Activated gamma-delta T cell treated with anti-CD3 and anti-CD28 coated beads, Interleukin-2, amount 50 U/mL, for 16 hours (primary cell): Measurements from ENCODE around the gene MIF.
"Not testable (repeated sequence)": the region's sequence is repeated elsewhere in the genome, so short reads cannot be mapped to it uniquely, and the experiment has no call there.

Experiments
- DNase-seq: peaks from one replicate; pipeline ENCODE4 v3.0.0-alpha.2; 2020; ENCODE audit warnings: low read depth

The MIF gene

DNA sequence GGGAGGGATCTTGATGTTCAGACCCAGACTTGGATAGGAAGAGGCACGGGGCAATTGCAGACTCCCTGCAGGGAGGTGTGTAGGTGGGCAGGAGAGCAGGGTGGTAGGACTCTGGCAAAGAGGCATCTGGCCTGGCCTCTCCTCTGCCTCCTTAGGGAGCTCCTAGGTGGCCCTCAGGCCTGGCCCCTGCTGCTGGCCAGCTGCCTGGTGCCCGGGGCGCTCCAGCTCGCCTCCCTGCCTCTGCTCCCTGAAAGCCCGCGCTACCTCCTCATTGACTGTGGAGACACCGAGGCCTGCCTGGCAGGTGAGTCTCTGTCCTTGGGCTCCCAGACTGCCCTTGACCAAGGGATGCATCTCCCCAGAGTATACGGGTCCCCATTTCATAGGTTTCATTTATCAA lies 16.6 kb upstream of the MIF start:
- DNase-seq = no peak

- DNase-seq = no peak
These were observed 16.0 kb upstream of the MIF start for GRCh38 chr22:23878219-23878618.

- no peak for DNase-seq
These were observed 11.8 kb upstream of the MIF start for GRCh38 chr22:23882370-23882769.

DNA sequence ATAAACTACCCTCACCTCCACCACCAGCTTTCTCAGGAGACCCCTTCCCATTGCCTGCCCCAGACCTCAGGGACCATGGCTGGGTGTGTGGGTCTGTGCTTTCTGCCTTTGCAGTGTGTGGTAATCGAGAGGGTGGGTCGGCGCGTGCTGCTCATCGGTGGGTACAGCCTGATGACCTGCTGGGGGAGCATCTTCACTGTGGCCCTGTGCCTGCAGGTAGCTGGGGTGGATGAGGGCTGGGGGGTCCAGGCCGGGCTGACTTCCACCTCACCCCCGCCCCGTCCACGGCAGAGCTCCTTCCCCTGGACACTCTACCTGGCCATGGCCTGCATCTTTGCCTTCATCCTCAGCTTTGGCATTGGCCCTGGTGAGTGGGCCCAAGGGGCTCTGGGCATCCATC lies 10.5 kb upstream of the MIF start:
- no peak for DNase-seq

GRCh38 chr22:23884140-23884539 lies 10.0 kb upstream of the MIF start:
- DNase-seq = no peak

DNA sequence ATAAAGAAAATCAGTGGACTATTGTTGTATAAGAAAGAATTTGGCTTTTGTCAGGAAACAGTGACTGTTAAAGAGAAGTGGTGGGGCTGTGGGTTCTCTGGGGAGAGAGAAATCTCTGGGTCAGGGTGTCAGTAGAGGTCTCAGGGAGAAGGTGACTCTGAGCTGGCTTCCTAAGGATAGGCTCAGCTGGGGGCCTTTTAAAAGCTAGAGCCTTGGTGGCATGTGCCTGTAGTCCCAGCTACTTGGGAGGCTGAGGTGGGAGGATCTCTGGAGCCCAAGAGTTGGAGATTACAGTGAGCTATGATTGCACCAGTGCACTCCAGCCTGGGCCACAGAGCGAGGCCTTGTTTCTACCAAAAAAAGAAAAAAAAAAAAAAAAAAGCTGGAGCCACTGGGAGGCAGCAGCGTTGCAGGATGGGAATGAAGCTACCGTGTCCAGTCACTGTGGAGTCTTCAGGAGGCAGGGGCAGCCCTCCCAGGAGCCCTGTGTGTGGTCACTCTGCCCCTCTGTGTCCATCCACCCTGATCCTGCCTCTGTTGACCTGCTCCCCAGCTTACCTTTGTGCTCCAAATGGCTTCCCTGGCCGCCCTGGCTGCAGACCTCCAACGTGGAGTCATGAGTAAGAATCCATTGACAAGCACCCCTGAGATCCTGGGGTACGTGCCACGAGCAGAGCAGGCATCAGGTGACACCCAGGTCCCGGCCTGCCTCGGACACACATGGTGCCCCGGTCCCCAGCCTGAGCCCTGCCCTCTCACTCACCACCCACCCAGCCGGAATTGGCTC lies 5.4 kb upstream of the MIF start:
- no peak for DNase-seq

DNA sequence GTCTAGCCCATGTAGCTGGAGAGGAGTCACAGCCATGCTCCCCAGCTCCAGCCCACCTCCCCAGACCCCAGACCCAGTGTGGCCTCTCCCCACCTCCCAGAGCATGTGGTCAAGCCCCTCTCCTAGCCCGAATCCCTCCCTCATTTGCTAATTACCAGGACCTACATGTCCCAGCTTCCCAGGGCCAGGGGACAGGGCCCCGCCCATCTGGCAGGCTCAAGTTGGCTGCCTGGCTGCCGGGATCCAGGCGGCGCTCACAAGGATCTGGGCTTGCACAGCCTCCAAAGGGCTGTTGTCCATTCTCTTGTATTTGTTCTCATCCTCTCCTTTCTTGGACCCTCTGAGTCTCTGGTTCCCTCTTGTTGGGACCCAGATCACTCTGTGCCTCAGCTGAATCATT lies 4.6 kb upstream of the MIF start:
- no peak for DNase-seq

GRCh38 chr22:23891726-23892125 lies 2.5 kb upstream of the MIF start:
- no peak for DNase-seq

- DNase-seq = no peak
These were observed 2.1 kb upstream of the MIF start for GRCh38 chr22:23892130-23892529.

DNA sequence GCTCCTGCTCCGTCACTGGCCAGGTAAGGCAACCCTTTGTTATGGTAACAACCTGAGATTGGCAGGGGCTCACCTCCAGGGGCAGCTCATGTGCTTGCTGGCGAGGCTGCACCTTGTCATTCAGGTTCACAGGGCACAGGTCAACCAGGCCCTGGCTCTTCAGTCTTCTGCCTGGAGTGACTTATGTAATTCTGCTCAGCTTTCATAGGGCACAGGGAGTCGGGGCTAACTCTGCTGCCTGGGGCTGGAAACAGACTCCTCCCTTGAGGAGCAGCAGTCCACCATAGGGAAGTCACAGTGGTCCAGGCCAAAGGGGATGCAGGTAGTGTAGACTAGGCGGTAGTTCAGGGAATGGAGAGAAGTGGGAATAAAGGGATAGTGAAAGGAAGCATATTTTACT lies 1.5 kb upstream of the MIF start:
- no peak for DNase-seq

DNA sequence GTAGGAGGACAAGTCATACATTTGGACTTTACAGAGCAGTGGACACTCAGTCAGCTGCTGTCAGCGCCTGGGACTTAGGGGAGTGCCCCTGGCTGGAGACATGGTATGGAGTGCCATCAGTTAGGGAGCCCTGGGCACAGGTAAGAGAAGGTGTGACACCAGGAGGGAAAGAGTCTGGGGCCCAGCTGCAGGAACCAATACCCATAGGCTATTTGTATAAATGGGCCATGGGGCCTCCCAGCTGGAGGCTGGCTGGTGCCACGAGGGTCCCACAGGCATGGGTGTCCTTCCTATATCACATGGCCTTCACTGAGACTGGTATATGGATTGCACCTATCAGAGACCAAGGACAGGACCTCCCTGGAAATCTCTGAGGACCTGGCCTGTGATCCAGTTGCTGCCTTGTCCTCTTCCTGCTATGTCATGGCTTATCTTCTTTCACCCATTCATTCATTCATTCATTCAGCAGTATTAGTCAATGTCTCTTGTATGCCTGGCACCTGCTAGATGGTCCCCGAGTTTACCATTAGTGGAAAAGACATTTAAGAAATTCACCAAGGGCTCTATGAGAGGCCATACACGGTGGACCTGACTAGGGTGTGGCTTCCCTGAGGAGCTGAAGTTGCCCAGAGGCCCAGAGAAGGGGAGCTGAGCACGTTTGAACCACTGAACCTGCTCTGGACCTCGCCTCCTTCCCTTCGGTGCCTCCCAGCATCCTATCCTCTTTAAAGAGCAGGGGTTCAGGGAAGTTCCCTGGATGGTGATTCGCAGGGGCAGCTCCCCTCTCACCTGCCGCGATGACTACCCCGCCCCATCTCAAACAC lies 850 bp upstream of the MIF start:
- DNase-seq = no peak

- peak; percentile 44 for DNase-seq
These were observed 771 bp downstream of the MIF start for GRCh38 chr22:23894710-23895598.

- DNase-seq = no peak
These were observed 1.5 kb downstream of the MIF start for GRCh38 chr22:23895599-23896144.

DNA sequence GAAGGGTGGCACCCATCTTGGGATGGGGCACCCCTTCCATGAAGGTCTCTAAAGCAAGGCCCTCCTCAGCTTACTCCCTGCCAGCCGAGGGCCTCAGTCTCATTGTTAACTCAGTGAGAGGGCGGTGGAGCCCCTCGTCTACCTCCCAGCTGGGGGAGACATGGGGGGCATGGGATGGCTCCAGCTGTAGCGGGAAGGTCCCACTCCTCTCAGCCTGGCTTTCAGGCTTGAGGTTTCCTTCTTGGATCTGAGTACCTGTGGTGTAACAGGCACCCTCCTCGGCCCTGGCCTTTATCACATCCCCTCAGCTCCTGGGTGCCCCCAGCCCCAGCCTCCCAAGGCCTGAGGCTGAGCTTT lies 2.0 kb downstream of the MIF start:
- DNase-seq = no peak

DNA sequence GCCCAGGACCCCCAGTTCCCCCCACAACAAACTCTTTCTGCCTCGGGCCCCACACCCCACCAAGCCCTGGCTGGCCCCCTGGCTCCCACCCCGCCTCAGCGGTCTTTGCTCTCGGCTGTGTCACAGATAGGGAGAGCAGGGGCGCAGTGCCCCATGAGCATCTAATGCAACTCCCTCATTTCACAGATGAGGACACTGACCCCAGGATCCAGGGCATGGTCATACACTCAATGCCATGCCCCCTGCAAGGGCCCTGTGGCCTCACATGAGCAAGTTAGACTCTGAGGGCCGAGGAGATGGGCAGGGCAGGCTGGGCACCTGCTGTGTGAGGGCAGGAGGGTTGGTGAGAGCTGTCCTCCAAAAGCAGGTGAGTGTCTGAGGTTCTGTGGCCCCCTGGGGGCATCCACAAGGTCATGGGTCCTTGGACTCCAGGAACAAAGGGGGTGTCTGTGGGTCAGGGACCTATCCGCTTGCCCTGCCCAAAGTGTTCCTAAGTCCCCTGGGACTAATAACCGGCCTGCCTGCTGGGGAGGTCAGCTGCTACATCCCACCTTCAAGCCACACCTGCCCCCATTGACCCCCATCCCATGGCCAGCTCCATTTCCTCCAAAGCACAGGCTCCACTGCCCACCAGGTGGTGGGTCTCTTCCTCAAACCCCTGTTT lies 2.5 kb downstream of the MIF start:
- no peak for DNase-seq

GRCh38 chr22:23897320-23897719 lies 3.1 kb downstream of the MIF start:
- no peak for DNase-seq

DNA sequence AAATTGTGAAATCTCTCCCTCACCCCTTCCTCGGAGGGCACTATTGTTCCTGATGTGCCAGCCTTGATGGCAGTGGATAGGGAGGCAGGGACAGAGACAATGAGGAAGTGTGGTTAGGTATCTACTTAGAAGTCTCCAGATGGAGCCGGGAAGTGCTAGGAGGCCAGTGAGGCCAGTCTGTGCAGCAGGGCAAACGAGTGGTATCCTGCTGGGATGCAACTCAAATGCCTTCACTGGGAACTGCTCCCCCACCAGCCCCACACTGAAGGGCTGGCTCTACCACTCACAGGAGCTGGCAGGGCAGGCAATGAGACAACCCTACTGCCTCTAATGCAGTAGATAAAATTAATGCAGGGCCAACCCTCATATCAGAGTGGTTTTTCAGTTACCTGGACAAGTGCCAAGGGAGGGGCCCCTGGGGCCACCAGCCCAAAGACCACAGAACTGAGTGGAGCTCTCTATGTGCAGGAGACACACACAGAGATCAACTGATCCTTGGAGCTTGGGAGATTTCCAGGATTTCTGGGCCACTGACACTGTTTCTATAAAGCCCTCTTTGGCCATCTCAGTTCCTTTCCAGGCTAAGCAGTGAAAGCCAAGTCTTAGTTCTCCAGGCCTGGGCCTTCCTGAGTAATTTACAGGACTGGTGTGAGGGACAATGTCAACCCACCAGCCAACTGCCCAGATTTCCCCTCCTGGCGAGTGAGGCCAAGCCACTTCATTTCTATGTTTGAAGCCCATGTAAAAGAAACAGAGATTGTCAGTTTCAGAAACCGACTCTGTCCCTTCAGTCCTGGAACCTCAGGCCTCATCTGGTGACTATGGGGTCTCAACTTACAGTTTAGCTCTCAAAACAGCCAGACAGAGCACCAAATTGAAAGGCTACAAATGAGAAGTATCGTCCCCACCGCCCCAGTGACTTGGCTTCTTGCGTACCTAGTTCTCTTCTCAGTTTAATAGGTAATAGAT lies 4.1 kb downstream of the MIF start:
- DNase-seq = no peak

DNA sequence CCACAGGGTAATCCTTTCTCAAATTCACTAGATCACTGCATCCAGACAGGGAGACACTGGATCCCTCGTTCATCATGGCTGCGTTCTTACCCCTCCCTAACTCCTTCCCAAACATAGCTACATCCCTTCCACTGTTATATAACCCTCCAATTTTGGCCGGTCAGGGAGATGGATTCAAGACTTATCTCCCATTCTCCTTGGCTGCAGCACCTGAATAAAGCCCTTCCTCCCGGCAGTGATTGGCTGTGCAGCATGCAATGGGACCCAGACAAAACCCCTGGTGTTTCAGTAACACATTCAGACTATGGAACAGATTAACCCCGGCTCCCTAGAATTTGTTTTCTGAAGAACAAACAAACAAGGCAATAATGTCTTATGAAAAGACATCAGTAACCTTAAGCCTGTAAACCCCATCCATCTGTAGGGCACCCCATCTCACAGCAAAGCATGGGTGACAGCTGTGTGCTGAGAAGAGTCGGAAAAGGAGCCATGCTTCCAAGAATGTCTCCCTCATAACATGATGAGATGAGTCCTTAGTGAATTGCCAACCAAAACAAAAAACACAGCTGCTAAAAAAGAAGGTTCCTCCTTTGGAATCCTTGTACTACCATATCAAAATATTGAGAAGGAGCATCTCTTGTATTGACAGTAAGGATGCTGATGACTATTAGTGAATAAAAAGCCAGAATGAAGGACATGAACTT lies 5.0 kb downstream of the MIF start:
- DNase-seq = no peak

- DNase-seq = not testable (repeated sequence)
These were observed 6.0 kb downstream of the MIF start for GRCh38 chr22:23900227-23900626.

DNA sequence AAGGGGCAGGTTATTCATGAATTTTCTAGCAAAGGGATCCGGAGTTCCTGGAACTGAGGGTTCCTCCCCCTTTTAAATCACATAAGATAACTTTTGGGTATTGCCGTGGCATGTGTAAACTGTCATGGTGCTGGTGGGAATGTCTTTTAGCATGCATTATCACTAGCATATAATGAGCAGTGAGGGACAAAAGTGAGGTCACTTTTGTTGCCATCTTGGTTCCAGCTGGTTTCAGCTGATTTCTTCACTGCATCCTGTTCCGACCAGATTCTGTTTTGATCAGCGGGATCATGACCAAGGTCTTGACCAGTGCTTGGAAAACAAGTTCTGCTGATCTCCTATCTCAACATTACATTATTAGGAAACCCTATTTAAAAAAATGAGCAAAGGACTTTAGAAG lies 7.4 kb downstream of the MIF start:
- DNase-seq = no peak
